Right lobe of liver (tissue), 6 donors: Measurements from ENCODE around the gene ANK2. TPM values are rescaled to one million over a fixed set of nuclear protein-coding genes. Genes with fewer than 3 reads are reported as not detected.
A peak's percentile ranks its signal among the peaks of the same experiment; 100 is the strongest.

Experiments
- ATAC-seq, 4 donors: fragments of 200-7000 bp; cut with Tn5 transposase; one replicate each; pipeline ENCODE4 v1.9.1; 2020; ENCODE audit warnings: mild to moderate bottlenecking in 4 of 4, moderate library complexity in 4 of 4
- DNase-seq, 3 donors: peaks; one replicate each; pipeline ENCODE4 v3.0.0-alpha.2; 2020
- H3K27ac ChIP-seq, 3 donors: fragments of 200-600 bp; one replicate each; pipeline ENCODE4 v1.8.0; 2022
- H3K27me3 ChIP-seq, 2 donors: fragments of 200-600 bp; one replicate each; pipeline ENCODE4 v1.8.0; 2022
- H3K36me3 ChIP-seq, 4 donors: fragments of 200-600 bp; sonication (generic) in 1 of 4; one replicate each; pipeline versions ENCODE4 v1.5.1 to v1.8.0; 2017 to 2022; ENCODE audit warnings: control low read depth in 1 of 4
- H3K4me1 ChIP-seq, 4 donors: fragments of 200-600 bp; sonication (generic) in 1 of 4; one replicate each; pipeline versions ENCODE4 v1.5.1 to v1.8.0; 2017 to 2022; ENCODE audit warnings: control low read depth in 1 of 4
- H3K4me3 ChIP-seq, 3 donors: fragments of 200-600 bp; one replicate each; pipeline ENCODE4 v1.8.0; 2022
- H3K9me3 ChIP-seq, 4 donors: fragments of 200-600 bp; sonication (generic) in 1 of 4; one replicate each; pipeline versions ENCODE4 v1.5.1 to v1.8.0; 2017 to 2022; ENCODE audit warnings: control low read depth in 1 of 4
- CTCF ChIP-seq, 4 donors: fragments of 200-600 bp in 3 of 4; fragments of 450-650 bp in 1 of 4; IDR thresholded peaks; one replicate each; pipeline versions ENCODE4 v1.5.1 to v1.8.0; 2016 to 2022; ENCODE audit warnings: antibody characterized with exemption in 4 of 4, mild to moderate bottlenecking in 2 of 4
- POLR2A ChIP-seq: fragments of 450-650 bp; IDR thresholded peaks from one replicate; pipeline ENCODE4 v1.6.1; 2017; ENCODE audit warnings: antibody characterized with exemption, mild to moderate bottlenecking
- WGBS: methylation state at CpG from one replicate; pipeline ENCODE4 v1.1.6; 2018; ENCODE audit warnings: low coverage, low lambda C conversion rate; ENCODE audit not compliant: insufficient coverage; ENCODE audit errors: missing lambda C conversion rate; 5-methylcytosine and 5-hydroxymethylcytosine counted together
- intact Hi-C, 2 donors: fragments of 100-400 bp; cut with DNase I; formaldehyde crosslinking; loops; one replicate each; pipeline versions ENCODE4 v1.11.2 to v1.14.1; 2022
- total RNA-seq, 6 experiments: library from RNA; depleted of rRNA in 2 of 6; stranded (reverse); fragments of >200 nt in 2 of 6; fragmentation: NEBNext Ultra II Directional in 3 of 6; extraction: Animal tissue kit (Norgen Biotek cat#: 25700) in 3 of 6; gene quantifications; one replicate each; pipeline versions ENCODE4 v1.1.0 to v1.2.4, GENCODE V29; 2016 to 2023
- donor health status: DM: no; HTN: yes; CAD: no.
- donor health status: DM: no; HTN: no; CAD: no.
- donor health status: DM: no; HTN: no; CAD: no.
- donor health status: DM: no; HTN: yes; CAD: no.
- donor health status: DM: no; HTN: yes; CAD: no.

Gene ANK2
- total RNA-seq, 6 experiments from 2014 or later: 0.61 to 1.7 (median 1.1) TPM

- peak overlapping the region in 2 of 3 donors; percentile 96 to 98 for H3K27ac ChIP-seq
- H3K9me3 ChIP-seq: no peaks in the 10 kb centered on the region
- WGBS: 94% methylated on average over 2 of the region's 2 CpGs
Observed at GRCh38 chr4:113070755-113071154, 21.3 kb downstream of the ANK2 start.

GRCh38 chr4:113071274-113071673 is 21.8 kb downstream of the ANK2 start:
- Histone ChIP-seq H3K4me3 (no peak overlapping the region), H3K36me3 (no peaks in the 10 kb centered on the region), H3K27me3 (no peaks in the 10 kb centered on the region), H3K27ac (no peak overlapping the region), H3K9me3 (no peaks in the 10 kb centered on the region), H3K4me1 (peaks cover 0 to 11% (median 4%) of the 10 kb centered on the region in 4 donors)
- no peak for ATAC-seq
- no peak for DNase-seq
- TF ChIP-seq CTCF (IDR thresholded peaks at IDR 0.05) (no peak), POLR2A (no peak)
- intact Hi-C loops: no loop called here
- WGBS: 96% methylated on average over 4 of the region's 4 CpGs

More at GRCh38 chr4:113070755-113071154, 21.3 kb downstream of the ANK2 start:
- Histone ChIP-seq H3K27me3 (no peaks in the 10 kb centered on the region), H3K36me3 (no peaks in the 10 kb centered on the region), H3K4me1 (peaks cover 0 to 13% (median 6%) of the 10 kb centered on the region in 4 donors), H3K4me3 (no peak overlapping the region)
- intact Hi-C loops: no loop called here
- ATAC-seq (no peak), DNase-seq (no peak)
- TF ChIP-seq CTCF (IDR thresholded peaks at IDR 0.05): no peak
- TF ChIP-seq POLR2A: no peak

GRCh38 chr4:113071805-113072204 is 22.4 kb downstream of the ANK2 start:
- DNase-seq: no peak
- 56% methylated on average over 2 of the region's 2 CpGs for WGBS
- H3K9me3 ChIP-seq: no peaks in the 10 kb centered on the region

GRCh38 chr4:113073451-113074005 is 24.1 kb downstream of the ANK2 start:
- 89% methylated on average over 9 of the region's 9 CpGs for WGBS
- DNase-seq: no peak
- TF ChIP-seq POLR2A (no peak), CTCF (IDR thresholded peaks at IDR 0.05) (no peak)

More at GRCh38 chr4:113071805-113072204, 22.4 kb downstream of the ANK2 start:
- Histone ChIP-seq H3K4me3 (no peak overlapping the region), H3K4me1 (peaks cover 0 to 11% (median 3%) of the 10 kb centered on the region in 4 donors), H3K27me3 (no peaks in the 10 kb centered on the region), H3K27ac (no peak overlapping the region), H3K36me3 (no peaks in the 10 kb centered on the region)
- no peak for ATAC-seq
- no peak for TF ChIP-seq CTCF (IDR thresholded peaks at IDR 0.05)
- intact Hi-C loops: no loop called here

More at GRCh38 chr4:113073451-113074005, 24.1 kb downstream of the ANK2 start:
- intact Hi-C loops: no loop called here
- no peak for ATAC-seq
- no peak overlapping the region for H3K4me3 ChIP-seq
- H3K27me3 ChIP-seq: no peaks in the 10 kb centered on the region
- peaks cover 0 to 10% (median 3%) of the 10 kb centered on the region in 4 donors for H3K4me1 ChIP-seq
- H3K9me3 ChIP-seq: no peaks in the 10 kb centered on the region
- H3K27ac ChIP-seq: no peak overlapping the region
- H3K36me3 ChIP-seq: no peaks in the 10 kb centered on the region
